HG02840 (cell line): Measurements from ENCODE around the gene MPL.

Experiments
- ATAC-seq: cut with Tn5 transposase; IDR thresholded peaks from one replicate; pipeline ENCODE4 v1.9.1; 2021; ENCODE audit warnings: mild to moderate bottlenecking, moderate library complexity, moderate number of reproducible peaks; ENCODE audit not compliant: unreplicated experiment, low FRiP score

The MPL gene

GRCh38 chr1:43402089-43402865, 64.7 kb downstream of the MPL start:
- ATAC-seq, result no peak
